GM23338 (cell line): Measurements from ENCODE around the gene ELN. TPM values are rescaled to one million over a fixed set of nuclear protein-coding genes. Genes with fewer than 3 reads are reported as not detected.

Experiments
- ATAC-seq: fragments of 200-7000 bp; cut with Tn5 transposase; 3 replicates; pipeline ENCODE4 v1.9.1; 2020
- DNase-seq: peaks from one replicate; pipeline ENCODE4 v3.0.0-alpha.2; 2015; ENCODE audit warnings: low spot score
- H2AFZ ChIP-seq: fragments of 200-600 bp; sonication (generic); 2 replicates; pipeline ENCODE4 v1.8.0; 2016; ENCODE audit warnings: antibody characterized with exemption, mild to moderate bottlenecking, moderate library complexity
- H3F3A ChIP-seq: fragments of 200-600 bp; sonication (generic); replicated peaks from 2 replicates; pipeline ENCODE4 v1.8.0; 2017; ENCODE audit warnings: antibody characterized with exemption, mixed run types, low read depth
- H3K27ac ChIP-seq: fragments of 200-600 bp; sonication (generic); 2 replicates; pipeline ENCODE4 v1.6.1; 2016; ENCODE audit warnings: low read depth
- H3K27me3 ChIP-seq: fragments of 200-600 bp; sonication (generic); 2 replicates; pipeline ENCODE4 v1.8.0; 2016; ENCODE audit warnings: mild to moderate bottlenecking, mixed run types, moderate library complexity; ENCODE audit not compliant: insufficient read depth
- H3K36me3 ChIP-seq: fragments of 200-600 bp; sonication (generic); 2 replicates; pipeline ENCODE4 v1.8.0; 2016; ENCODE audit warnings: mild to moderate bottlenecking; ENCODE audit not compliant: insufficient read depth
- H3K4me1 ChIP-seq: fragments of 200-600 bp; sonication (generic); 2 replicates; pipeline ENCODE4 v1.8.0; 2016; ENCODE audit warnings: mild to moderate bottlenecking, moderate library complexity; ENCODE audit not compliant: insufficient read depth
- H3K4me2 ChIP-seq: fragments of 200-600 bp; sonication (generic); 2 replicates; pipeline ENCODE4 v1.7.1; 2017; ENCODE audit warnings: mixed run types
- H3K4me3 ChIP-seq: fragments of 200-600 bp; sonication (generic); 2 replicates; pipeline ENCODE4 v1.6.1; 2016; ENCODE audit warnings: mixed run types
- H3K79me2 ChIP-seq: fragments of 200-600 bp; sonication (generic); replicated peaks from 2 replicates; pipeline ENCODE4 v1.8.0; 2017; ENCODE audit warnings: mild to moderate bottlenecking; ENCODE audit not compliant: insufficient read depth
- H3K9me2 ChIP-seq: fragments of 200-600 bp; sonication (generic); 2 replicates; pipeline ENCODE4 v1.8.0; 2017; ENCODE audit not compliant: insufficient read depth
- H4K20me1 ChIP-seq: fragments of 200-600 bp; sonication (generic); replicated peaks from 2 replicates; pipeline ENCODE4 v1.8.0; 2017; ENCODE audit warnings: mild to moderate bottlenecking; ENCODE audit not compliant: insufficient read depth
- H3K27ac Mint-ChIP-seq: 2 replicates; pipeline ENCODE4 v1.8.0; 2020; ENCODE audit warnings: inconsistent platforms, mild to moderate bottlenecking, moderate library complexity, mixed read lengths
- H3K27me3 Mint-ChIP-seq: 3 replicates; pipeline ENCODE4 v1.8.0; 2022; ENCODE audit warnings: low read depth, mild to moderate bottlenecking, moderate library complexity, mixed read lengths, inconsistent platforms; ENCODE audit not compliant: insufficient read depth, poor library complexity
- H3K36me3 Mint-ChIP-seq: 3 replicates; pipeline ENCODE4 v1.8.0; 2021; ENCODE audit warnings: low read depth, mild to moderate bottlenecking, inconsistent platforms, moderate library complexity, mixed read lengths
- H3K4me1 Mint-ChIP-seq: 3 replicates; pipeline ENCODE4 v1.8.0; 2020; ENCODE audit warnings: mild to moderate bottlenecking, inconsistent platforms, mixed read lengths
- H3K4me3 Mint-ChIP-seq: 3 replicates; pipeline ENCODE4 v1.8.0; 2021; ENCODE audit warnings: moderate library complexity, mild to moderate bottlenecking, inconsistent platforms, mixed read lengths
- H3K9me3 Mint-ChIP-seq: 3 replicates; pipeline ENCODE4 v1.8.0; 2020; ENCODE audit warnings: moderate library complexity, mild to moderate bottlenecking, inconsistent platforms, mixed read lengths
- CREB1 ChIP-seq: fragments of 250-450 bp; sonication (Bioruptor Pico); IDR thresholded peaks from 2 replicates; pipeline ENCODE4 v1.5.0; 2020; ENCODE audit warnings: low read depth, mild to moderate bottlenecking, moderate library complexity
- CTCF ChIP-seq, 2 experiments: fragments of 200-600 bp in 1 of 2; sonication (generic) in 1 of 2; conservative IDR thresholded peaks; 2 replicates each; pipeline versions ENCODE4 v1.5.1 to v1.6.1; 2016 to 2017; ENCODE audit warnings: antibody characterized with exemption in 2 of 2, low read depth in 2 of 2, mild to moderate bottlenecking in 2 of 2, moderate library complexity in 1 of 2
- EZH2 ChIP-seq: fragments of 200-600 bp; sonication (generic); IDR thresholded peaks from one replicate; pipeline ENCODE4 v1.8.0; 2017; ENCODE audit warnings: antibody characterized with exemption, mild to moderate bottlenecking, low read depth; ENCODE audit not compliant: unreplicated experiment
- EZH2phosphoT487 ChIP-seq: fragments of 200-600 bp; sonication (generic); IDR thresholded peaks from one replicate; pipeline ENCODE4 v1.8.1; 2018; ENCODE audit warnings: antibody characterized with exemption; ENCODE audit not compliant: unreplicated experiment
- POLR2AphosphoS5 ChIP-seq: IDR thresholded peaks from 2 replicates; pipeline ENCODE4 v1.6.1; 2016; ENCODE audit warnings: antibody characterized with exemption, low read depth
- STAT1 ChIP-seq: IDR thresholded peaks from one replicate; pipeline ENCODE4 v1.6.1; 2016; ENCODE audit warnings: antibody characterized with exemption; ENCODE audit not compliant: unreplicated experiment
- ZNF114 ChIP-seq: fragments of 250-450 bp; sonication (Bioruptor Pico); IDR thresholded peaks from 2 replicates; pipeline ENCODE4 v1.5.0; 2020; ENCODE audit warnings: mild to moderate bottlenecking, moderate library complexity
- ZNF331 ChIP-seq: fragments of 250-450 bp; sonication (Bioruptor Pico); IDR thresholded peaks from 2 replicates; pipeline ENCODE4 v1.5.0; 2020; ENCODE audit warnings: low read depth, mild to moderate bottlenecking, moderate library complexity
- polyA plus RNA-seq: library from polyadenylated mRNA; unstranded; fragments of >200 nt; fragmentation: Nextera tagmentation; extraction: Ambion mirVana; gene quantifications from 2 replicates; pipeline ENCODE4 v1.2.1, GENCODE V29; 2016
- total RNA-seq: library from RNA; depleted of rRNA; stranded (reverse); fragments of >200 nt; shearing (Covaris generic); gene quantifications from 2 replicates; pipeline ENCODE4 v1.2.3, GENCODE V29; 2014
- TF ChIP-seq, protein P1 (sequence below): IDR thresholded peaks from 2 replicates; pipeline ENCODE4 v1.6.1; 2016; ENCODE audit warnings: antibody characterized with exemption
- TF ChIP-seq, protein P2 (sequence below): fragments of 250-450 bp; sonication (Bioruptor Pico); IDR thresholded peaks from 2 replicates; pipeline ENCODE4 v1.5.0; 2020; ENCODE audit warnings: mild to moderate bottlenecking, moderate library complexity

ELN gene
- total and polyA plus RNA-seq, 2 experiments from 2014 or later: 1.1 to 5.6 TPM

DNA sequence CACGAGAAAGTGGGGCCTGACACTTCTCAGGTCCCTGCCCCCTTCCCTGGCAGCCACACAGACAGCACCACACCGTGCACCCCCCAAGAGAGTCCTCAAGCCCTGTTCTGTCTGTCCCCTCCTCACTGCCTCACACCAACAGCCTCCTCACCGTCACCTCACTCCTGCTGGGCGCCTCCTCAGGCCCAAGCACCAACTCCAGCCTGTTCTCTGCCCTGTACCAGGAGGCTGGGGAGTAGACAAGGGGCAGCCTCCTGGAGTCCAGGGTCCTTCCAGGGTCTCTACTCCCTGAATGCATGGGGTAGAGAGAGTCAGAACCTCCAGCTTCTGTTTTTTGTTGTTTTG is 26.9 kb upstream of the ELN start:
- Histone ChIP-seq H3F3A (no peaks in the 10 kb centered on the region), H3K9me2 (no peaks in the 10 kb centered on the region), H3K4me2 (no peak overlapping the region), H3K27me3 (no peaks in the 10 kb centered on the region), H3K36me3 (no peaks in the 10 kb centered on the region), H3K4me1 (no peaks in the 10 kb centered on the region), H3K27ac (no peak overlapping the region), H4K20me1 (no peaks in the 10 kb centered on the region), H3K79me2 (no peaks in the 10 kb centered on the region), H3K4me3 (no peak overlapping the region), H2AFZ (no peak overlapping the region)
- peaks cover 12% of the 10 kb centered on the region for H3K27me3 Mint-ChIP-seq
- DNase-seq: no peak
- H3K27ac Mint-ChIP-seq: no peak overlapping the region
- TF ChIP-seq, protein P1, sequence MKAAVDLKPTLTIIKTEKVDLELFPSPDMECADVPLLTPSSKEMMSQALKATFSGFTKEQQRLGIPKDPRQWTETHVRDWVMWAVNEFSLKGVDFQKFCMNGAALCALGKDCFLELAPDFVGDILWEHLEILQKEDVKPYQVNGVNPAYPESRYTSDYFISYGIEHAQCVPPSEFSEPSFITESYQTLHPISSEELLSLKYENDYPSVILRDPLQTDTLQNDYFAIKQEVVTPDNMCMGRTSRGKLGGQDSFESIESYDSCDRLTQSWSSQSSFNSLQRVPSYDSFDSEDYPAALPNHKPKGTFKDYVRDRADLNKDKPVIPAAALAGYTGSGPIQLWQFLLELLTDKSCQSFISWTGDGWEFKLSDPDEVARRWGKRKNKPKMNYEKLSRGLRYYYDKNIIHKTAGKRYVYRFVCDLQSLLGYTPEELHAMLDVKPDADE: no peak
- H3K4me3 Mint-ChIP-seq: no peak overlapping the region
- no peak for ATAC-seq
- H3K9me3 Mint-ChIP-seq: peaks cover 6% of the 10 kb centered on the region; the same call in 2 of the 3 replicates
- H3K36me3 Mint-ChIP-seq: no peaks in the 10 kb centered on the region
- 0 out of 3 replicates have a peak, but pooled peaks cover 2% of the 10 kb centered on the region for H3K4me1 Mint-ChIP-seq

- H3K27ac ChIP-seq: no peak overlapping the region
These were observed 25.4 kb upstream of the ELN start for GRCh38 chr7:74002474-74003017.

More at GRCh38 chr7:74002474-74003017, 25.4 kb upstream of the ELN start:
- H2AFZ ChIP-seq: no peak overlapping the region
- no peak overlapping the region for H3K4me2 ChIP-seq
- Mint-ChIP-seq H3K4me3 (no peak overlapping the region), H3K9me3 (no peaks in the 10 kb centered on the region; the same call in 2 of the 3 replicates), H3K27me3 (peaks cover 9% of the 10 kb centered on the region), H3K27ac (no peak overlapping the region), H3K4me1 (0 out of 3 replicates have a peak, but pooled peaks cover 2% of the 10 kb centered on the region), H3K36me3 (no peaks in the 10 kb centered on the region)
- no peaks in the 10 kb centered on the region for H3F3A ChIP-seq
- ATAC-seq (no peak), DNase-seq (no peak)
- H3K27me3 ChIP-seq: no peaks in the 10 kb centered on the region
- H4K20me1 ChIP-seq: no peaks in the 10 kb centered on the region
- no peaks in the 10 kb centered on the region for H3K9me2 ChIP-seq
- H3K4me3 ChIP-seq: no peak overlapping the region
- no peak for TF ChIP-seq ZNF114 (CRISPR knock-in tag)
- TF ChIP-seq EZH2phosphoT487: no peak
- TF ChIP-seq CTCF (conservative IDR thresholded peaks at IDR 0.05; ENCODE audit: low read depth in 2 of 2): no peak
- no peak for TF ChIP-seq POLR2AphosphoS5
- no peak for TF ChIP-seq EZH2
- TF ChIP-seq ZNF331 (CRISPR knock-in tag): no peak
- no peak for TF ChIP-seq CREB1 (CRISPR knock-in tag)
- TF ChIP-seq, protein P1: no peak
- TF ChIP-seq, protein P2, sequence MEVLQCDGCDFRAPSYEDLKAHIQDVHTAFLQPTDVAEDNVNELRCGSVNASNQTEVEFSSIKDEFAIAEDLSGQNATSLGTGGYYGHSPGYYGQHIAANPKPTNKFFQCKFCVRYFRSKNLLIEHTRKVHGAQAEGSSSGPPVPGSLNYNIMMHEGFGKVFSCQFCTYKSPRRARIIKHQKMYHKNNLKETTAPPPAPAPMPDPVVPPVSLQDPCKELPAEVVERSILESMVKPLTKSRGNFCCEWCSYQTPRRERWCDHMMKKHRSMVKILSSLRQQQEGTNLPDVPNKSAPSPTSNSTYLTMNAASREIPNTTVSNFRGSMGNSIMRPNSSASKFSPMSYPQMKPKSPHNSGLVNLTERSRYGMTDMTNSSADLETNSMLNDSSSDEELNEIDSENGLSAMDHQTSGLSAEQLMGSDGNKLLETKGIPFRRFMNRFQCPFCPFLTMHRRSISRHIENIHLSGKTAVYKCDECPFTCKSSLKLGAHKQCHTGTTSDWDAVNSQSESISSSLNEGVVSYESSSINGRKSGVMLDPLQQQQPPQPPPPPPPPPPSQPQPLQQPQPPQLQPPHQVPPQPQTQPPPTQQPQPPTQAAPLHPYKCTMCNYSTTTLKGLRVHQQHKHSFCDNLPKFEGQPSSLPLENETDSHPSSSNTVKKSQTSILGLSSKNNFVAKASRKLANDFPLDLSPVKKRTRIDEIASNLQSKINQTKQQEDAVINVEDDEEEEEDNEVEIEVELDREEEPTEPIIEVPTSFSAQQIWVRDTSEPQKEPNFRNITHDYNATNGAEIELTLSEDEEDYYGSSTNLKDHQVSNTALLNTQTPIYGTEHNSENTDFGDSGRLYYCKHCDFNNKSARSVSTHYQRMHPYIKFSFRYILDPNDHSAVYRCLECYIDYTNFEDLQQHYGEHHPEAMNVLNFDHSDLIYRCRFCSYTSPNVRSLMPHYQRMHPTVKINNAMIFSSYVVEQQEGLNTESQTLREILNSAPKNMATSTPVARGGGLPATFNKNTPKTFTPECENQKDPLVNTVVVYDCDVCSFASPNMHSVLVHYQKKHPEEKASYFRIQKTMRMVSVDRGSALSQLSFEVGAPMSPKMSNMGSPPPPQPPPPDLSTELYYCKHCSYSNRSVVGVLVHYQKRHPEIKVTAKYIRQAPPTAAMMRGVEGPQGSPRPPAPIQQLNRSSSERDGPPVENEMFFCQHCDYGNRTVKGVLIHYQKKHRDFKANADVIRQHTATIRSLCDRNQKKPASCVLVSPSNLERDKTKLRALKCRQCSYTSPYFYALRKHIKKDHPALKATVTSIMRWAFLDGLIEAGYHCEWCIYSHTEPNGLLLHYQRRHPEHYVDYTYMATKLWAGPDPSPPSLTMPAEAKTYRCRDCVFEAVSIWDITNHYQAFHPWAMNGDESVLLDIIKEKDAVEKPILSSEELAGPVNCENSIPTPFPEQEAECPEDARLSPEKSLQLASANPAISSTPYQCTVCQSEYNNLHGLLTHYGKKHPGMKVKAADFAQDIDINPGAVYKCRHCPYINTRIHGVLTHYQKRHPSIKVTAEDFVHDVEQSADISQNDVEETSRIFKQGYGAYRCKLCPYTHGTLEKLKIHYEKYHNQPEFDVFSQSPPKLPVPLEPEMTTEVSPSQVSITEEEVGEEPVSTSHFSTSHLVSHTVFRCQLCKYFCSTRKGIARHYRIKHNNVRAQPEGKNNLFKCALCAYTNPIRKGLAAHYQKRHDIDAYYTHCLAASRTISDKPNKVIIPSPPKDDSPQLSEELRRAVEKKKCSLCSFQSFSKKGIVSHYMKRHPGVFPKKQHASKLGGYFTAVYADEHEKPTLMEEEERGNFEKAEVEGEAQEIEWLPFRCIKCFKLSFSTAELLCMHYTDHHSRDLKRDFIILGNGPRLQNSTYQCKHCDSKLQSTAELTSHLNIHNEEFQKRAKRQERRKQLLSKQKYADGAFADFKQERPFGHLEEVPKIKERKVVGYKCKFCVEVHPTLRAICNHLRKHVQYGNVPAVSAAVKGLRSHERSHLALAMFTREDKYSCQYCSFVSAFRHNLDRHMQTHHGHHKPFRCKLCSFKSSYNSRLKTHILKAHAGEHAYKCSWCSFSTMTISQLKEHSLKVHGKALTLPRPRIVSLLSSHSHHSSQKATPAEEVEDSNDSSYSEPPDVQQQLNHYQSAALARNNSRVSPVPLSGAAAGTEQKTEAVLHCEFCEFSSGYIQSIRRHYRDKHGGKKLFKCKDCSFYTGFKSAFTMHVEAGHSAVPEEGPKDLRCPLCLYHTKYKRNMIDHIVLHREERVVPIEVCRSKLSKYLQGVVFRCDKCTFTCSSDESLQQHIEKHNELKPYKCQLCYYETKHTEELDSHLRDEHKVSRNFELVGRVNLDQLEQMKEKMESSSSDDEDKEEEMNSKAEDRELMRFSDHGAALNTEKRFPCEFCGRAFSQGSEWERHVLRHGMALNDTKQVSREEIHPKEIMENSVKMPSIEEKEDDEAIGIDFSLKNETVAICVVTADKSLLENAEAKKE (CRISPR knock-in tag): no peak
- TF ChIP-seq STAT1: no peak
- no peaks in the 10 kb centered on the region for H3K36me3 ChIP-seq
- no peaks in the 10 kb centered on the region for H3K4me1 ChIP-seq
- no peaks in the 10 kb centered on the region for H3K79me2 ChIP-seq
